Activated gamma-delta T cell treated with anti-CD3 and anti-CD28 coated beads, Interleukin-2, amount 50 U/mL, for 16 hours (primary cell): ENCODE measurements around the gene LCE1B.

Source experiments
- DNase-seq: peaks from one replicate; pipeline ENCODE4 v3.0.0-alpha.2; 2020; ENCODE audit warnings: low read depth

Gene LCE1B

DNA sequence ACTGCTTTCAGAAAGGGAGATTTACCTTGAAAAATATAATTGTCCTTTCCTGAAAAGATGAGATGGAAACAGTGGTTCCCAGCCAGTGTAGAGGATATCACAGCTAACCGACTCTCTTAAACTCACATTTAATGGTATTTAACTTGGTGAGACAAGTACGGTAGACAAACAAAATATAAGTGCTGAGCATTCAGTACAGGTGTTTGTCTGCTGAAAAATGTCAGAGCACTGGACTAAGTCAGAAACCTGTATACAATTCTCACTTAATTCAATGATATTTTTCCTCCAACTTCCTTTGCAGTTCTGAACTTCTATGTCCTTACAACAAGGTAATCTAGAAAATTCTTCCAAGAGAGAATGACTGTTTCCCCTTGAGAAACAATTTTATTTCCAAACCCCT, at the start of gene LCE1B:
Gene LCE1B, plus strand, starts transcription at position 301 of the 400 bp plus-strand sequence. CDS start 476 bp downstream, outside the sequence.
- no peak for DNase-seq

GRCh38 chr1:152768847-152769533, 42.8 kb upstream of the LCE1B start:
- DNase-seq: no peak

DNA sequence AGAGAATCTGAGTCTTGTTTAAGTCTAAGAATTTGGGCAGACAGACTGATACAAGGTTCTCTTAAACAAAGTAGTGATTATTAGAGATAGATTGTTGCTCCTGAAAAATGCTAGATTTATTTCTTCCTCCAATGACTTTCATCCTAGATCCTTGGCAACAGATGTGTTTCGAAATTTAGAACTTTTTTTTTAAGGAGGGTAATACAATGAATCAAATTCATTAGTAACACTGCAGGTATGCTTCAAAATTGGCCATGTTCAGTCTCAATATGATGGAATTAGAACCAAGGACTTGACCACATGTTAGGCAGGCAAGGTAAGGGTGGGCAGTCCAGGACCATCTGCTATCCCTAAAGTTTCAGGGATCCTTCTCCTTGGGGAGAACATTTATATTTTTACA, 41.4 kb upstream of the LCE1B start:
- no peak for DNase-seq

- DNase-seq: no peak
Measured at GRCh38 chr1:152774875-152775274, 36.9 kb upstream of the LCE1B start, which contains the start of gene LCE1F. TSS of gene LCE1F (plus strand) at chr1:152775140. CDS start at chr1:152776372, 1,232 bp downstream.

GRCh38 chr1:152776361-152776760, 35.4 kb upstream of the LCE1B start:
- no peak for DNase-seq

- DNase-seq: no peak
Measured at GRCh38 chr1:152777510-152778137, 34.1 kb upstream of the LCE1B start.

- DNase-seq: no peak
Measured at GRCh38 chr1:152783095-152783494, 28.7 kb upstream of the LCE1B start.

GRCh38 chr1:152786077-152786476, 25.7 kb upstream of the LCE1B start, which contains the start of gene LCE1E:
TSS of gene LCE1E (plus strand) at chr1:152786257. CDS start at chr1:152787300, 1,043 bp downstream.
- no peak for DNase-seq

DNA sequence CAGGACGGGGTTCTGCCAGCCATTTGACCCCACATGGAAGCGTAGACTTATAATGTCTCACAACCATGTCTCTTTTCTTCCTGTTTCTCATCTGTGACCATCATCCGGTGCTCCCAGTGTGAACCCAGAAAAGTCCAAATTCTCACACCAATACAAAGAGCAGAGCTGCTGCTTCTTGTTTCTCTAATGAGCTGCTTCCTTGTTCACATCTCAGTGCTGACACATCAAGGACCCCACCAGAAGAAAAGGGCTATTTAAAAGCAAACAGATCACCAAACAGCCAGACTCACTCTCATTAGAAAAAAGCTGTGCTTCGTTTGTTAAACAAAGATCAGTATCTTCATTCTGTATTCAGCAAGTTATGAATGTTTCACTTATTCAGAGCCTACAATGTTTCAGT, 16.1 kb upstream of the LCE1B start:
- DNase-seq: no peak

- no peak for DNase-seq
Measured at GRCh38 chr1:152796421-152796820, 15.3 kb upstream of the LCE1B start, which contains the start of gene LCE1D. TSS of gene LCE1D (plus strand) at chr1:152796721. CDS start at chr1:152797795, 1,074 bp downstream.

DNA sequence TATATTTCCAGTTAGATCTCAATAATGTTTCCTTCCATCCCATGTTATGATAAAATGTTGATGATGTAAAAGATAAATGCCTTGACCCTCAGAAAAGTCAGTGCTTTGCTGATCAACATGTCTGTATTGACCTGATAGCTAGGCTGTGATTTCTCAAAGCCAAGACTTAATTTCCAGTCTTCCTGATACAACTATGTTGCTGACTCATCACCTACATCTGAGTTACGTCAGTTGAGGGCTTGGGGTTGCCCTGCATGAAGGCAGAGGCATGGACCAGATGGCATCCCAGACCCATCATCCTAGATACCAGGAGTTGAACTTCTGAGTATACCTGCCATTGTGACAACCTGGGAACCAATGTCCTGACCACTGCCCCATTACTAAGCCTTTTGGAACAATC, 10.4 kb upstream of the LCE1B start:
- DNase-seq: no peak

- no peak for DNase-seq
Measured at GRCh38 chr1:152806576-152806975, 5.2 kb upstream of the LCE1B start, which contains the start of gene LCE1C. TSS of gene LCE1C (minus strand) at chr1:152806651. CDS start at chr1:152805478, 1,173 bp downstream.

DNA sequence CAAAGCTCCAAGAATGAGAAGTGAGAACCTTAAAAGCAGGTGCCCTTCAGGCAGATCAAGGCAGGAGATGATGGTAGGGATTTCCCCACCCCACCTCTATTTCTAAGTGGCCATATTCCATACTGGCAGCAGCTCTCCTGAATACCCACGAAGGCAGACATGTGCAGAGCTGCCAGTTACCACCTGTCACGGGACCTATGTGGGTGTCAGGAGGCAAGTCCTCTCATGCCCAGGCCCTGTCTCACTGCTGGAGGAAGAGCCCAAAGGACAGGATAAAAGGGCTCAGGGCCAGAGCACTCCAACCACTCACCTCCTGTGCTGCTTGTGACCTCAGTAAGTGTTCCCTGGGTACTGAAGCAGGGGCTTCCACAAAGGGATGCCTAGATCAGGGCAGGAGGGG, 721 bp upstream of the LCE1B start:
- no peak for DNase-seq

GRCh38 chr1:152817309-152817708, 5.5 kb downstream of the LCE1B start:
- DNase-seq: no peak

DNA sequence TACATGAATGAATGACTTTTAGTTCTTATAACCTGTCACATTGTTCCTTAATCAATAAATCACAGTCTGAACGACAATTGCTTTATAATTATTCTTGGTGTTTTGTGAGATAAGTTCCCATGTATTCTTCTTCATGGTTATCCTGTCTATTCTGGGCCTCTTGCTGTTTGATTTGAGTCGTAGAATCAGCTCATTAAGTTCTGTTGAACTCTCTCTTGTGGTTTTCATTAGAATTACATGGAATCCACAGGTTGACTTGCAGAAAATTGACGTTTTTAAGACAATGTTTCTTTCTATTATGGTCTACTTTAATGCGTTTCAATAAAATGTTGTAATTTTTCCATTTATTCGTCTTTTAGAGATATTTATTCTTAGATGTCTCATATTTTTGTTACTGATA, 11.5 kb downstream of the LCE1B start:
- DNase-seq: no peak

DNA sequence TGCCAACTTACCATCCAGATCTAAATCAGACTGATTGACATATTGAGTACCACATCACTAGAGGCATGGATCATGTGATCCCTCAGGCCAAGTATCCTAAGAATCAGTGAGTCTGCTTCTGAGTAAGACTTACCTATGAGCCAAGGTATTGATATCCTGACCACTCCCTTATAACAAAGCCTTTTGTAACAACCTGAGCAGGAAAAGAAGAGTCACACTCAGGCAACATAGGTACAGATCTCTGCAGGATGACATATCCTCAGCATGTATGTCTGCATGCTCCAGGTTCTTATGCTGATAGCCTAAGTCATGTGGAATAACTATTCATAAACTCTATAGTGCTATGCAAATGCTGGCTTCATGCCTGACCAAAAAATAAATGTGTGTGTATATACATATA, 13.2 kb downstream of the LCE1B start:
- DNase-seq: no peak

- no peak for DNase-seq
Measured at GRCh38 chr1:152827173-152827572, 15.4 kb downstream of the LCE1B start, which contains the start of gene LCE1A. TSS of gene LCE1A (plus strand) at chr1:152827473. CDS start at chr1:152827473, 0 bp downstream.

DNA sequence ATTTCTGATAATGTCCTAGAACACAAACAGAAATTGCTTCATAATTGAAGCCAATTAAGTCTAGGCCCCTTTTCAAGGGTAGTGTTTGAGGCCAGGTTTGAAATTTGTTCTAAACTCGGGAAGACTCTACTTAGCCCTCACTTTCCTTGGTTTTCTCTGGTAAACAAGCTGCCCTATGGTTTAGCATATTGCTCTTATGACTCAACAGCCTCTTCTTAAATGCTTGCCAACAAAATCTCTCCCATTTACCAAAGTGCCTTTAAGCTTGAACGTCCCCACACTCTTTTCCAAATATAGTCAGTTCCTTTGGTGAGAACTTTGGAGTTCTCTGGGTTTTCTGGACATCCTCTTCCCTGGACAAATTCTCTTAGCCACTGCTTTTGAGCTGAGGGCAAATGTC, 25.1 kb downstream of the LCE1B start:
- DNase-seq: no peak

- no peak for DNase-seq
Measured at GRCh38 chr1:152842556-152842955, 30.8 kb downstream of the LCE1B start, which contains the start of gene LCE6A. TSS of gene LCE6A (plus strand) at chr1:152842856. CDS start at chr1:152843521, 665 bp downstream.

DNA sequence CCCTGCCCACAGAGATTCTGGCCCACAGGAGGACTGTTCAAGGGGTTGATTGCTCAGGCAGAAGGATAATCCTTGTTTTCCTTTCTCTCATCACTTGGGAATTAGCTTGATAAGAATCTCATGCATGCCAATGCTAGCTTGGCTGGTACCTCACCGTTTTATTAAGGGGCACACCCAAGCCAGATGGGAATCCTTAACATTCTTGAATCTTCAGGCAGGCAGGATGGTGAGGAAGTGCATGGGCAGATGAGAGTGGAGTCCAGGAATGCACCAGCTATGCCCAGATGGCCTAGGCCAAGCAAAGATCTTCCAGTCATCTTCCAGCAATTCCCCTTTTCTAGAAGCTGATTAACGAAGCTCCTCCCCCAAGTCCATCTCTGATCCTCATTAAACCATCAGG, 43.9 kb downstream of the LCE1B start:
- DNase-seq: no peak

DNA sequence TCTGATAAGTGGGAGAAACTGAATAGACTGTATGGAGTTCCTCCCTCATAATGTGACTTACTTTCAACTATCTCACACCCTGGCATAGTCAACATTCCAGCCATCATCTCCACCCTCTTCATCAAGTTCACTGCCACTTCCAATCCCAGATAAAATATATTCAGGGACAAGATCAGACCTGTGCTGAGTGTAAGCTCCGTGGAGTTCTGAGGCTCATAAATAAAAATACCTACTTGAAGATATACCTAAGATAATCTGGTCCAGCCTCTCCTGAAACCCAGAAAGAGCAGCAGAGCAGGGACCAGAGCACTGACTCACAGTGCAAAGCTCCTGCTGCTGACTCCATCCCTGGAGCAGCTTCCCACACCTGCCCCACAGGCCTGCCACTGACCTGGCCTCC, 46.3 kb downstream of the LCE1B start:
- DNase-seq: no peak

GRCh38 chr1:152859696-152860095, 47.9 kb downstream of the LCE1B start, which contains the start of gene LCE7A:
TSS of gene LCE7A (plus strand) at chr1:152859996. CDS start at chr1:152860698, 702 bp downstream.
- no peak for DNase-seq

DNA sequence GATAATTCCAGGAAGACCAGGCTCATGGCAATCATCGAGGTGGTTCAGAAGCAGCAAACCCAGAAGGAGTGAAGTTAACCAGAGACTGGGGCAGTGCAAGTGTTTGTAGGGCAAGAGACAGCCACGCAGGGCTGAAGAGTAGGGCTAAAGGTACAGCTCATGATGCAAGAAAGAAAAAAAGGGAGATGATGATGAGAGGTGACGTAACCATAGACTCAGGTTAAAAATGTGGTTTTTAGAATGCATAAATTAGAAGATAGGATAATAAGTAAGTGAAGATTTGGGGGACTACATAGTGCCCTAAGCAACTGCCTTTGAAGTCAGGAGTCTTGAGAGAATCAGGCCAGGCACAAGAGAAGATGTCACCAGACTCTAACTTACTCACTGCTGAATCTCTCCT, 48.4 kb downstream of the LCE1B start:
- DNase-seq: no peak
